Panc1 (cell line): ENCODE measurements around the gene NUP210. TPM values are rescaled to one million over a fixed set of nuclear protein-coding genes. Genes with fewer than 3 reads are reported as not detected.

ENCODE experiments used
- ATAC-seq: fragments of 200-7000 bp; cut with Tn5 transposase; 2 replicates; pipeline ENCODE4 v1.9.1; 2020; ENCODE audit warnings: mild to moderate bottlenecking, moderate library complexity
- BruUV-seq: library from RNA; stranded (reverse); fragments of 400-500 nt; replicated peaks from 2 replicates; lab custom pipeline; 2021; lab: Mats Ljungman, UMichigan
- CTCF ChIA-PET: fragments of 300-600 bp; sonication (Branson Sonifier 250); formaldehyde crosslinking; loops from one replicate; lab custom pipeline; 2022; ENCODE audit warnings: antibody characterized with exemption; lab: Charles Lee
- POLR2A ChIA-PET: fragments of 300-600 bp; sonication (Branson Sonifier 250); formaldehyde crosslinking; loops from one replicate; lab custom pipeline; 2022; ENCODE audit warnings: antibody characterized with exemption; lab: Charles Lee
- DNase-seq: peaks from one replicate; pipeline ENCODE4 v3.0.0-alpha.2; 2010; ENCODE audit warnings: low read depth, low spot score
- H3K27ac ChIP-seq: 2 replicates; pipeline ENCODE4 v1.5.1; 2011; ENCODE audit warnings: mild to moderate bottlenecking, low read length, inconsistent platforms
- H3K27me3 ChIP-seq: fragments of 200-500 bp; sonication (Bioruptor generic); 2 replicates; pipeline ENCODE4 v1.6.0; 2014; ENCODE audit warnings: low read length, inconsistent platforms; ENCODE audit not compliant: control insufficient read depth, insufficient read depth
- H3K36me3 ChIP-seq: fragments of 200-500 bp; sonication (Bioruptor generic); 2 replicates; pipeline ENCODE4 v1.5.1; 2014; ENCODE audit warnings: inconsistent platforms, mild to moderate bottlenecking, low read length, moderate library complexity; ENCODE audit not compliant: control insufficient read depth, insufficient read depth
- H3K4me1 ChIP-seq: 2 replicates; pipeline ENCODE4 v1.5.1; 2011; ENCODE audit warnings: inconsistent platforms, mild to moderate bottlenecking, low read length, moderate library complexity; ENCODE audit not compliant: control insufficient read depth, insufficient read depth
- H3K4me3 ChIP-seq, 2 experiments: 2 replicates each; pipeline ENCODE4 v1.5.1; 2011 to 2012; ENCODE audit warnings: low read depth in 2 of 2, low read length in 2 of 2, mild to moderate bottlenecking in 2 of 2, inconsistent platforms in 1 of 2, moderate library complexity in 1 of 2
- H3K9me3 ChIP-seq: fragments of 200-500 bp; sonication (Bioruptor generic); 2 replicates; pipeline ENCODE4 v1.5.1; 2014; ENCODE audit warnings: low read depth, mild to moderate bottlenecking, inconsistent platforms, low read length, moderate library complexity; ENCODE audit not compliant: control insufficient read depth, insufficient read depth
- POLR2AphosphoS5 ChIP-seq: IDR thresholded peaks from 2 replicates; pipeline ENCODE4 v1.6.1; 2012; ENCODE audit warnings: mild to moderate bottlenecking, low read depth, low read length, moderate library complexity
- SIN3A ChIP-seq: IDR thresholded peaks from 2 replicates; pipeline ENCODE4 v1.6.1; 2012; ENCODE audit warnings: low read depth, mild to moderate bottlenecking, low read length, moderate library complexity, borderline replicate concordance; ENCODE audit not compliant: insufficient read depth
- TCF7L2 ChIP-seq: IDR thresholded peaks from 2 replicates; pipeline ENCODE4 v1.6.1; 2011; ENCODE audit warnings: mild to moderate bottlenecking, low read depth, low read length, inconsistent platforms
- in situ Hi-C: cut with HindIII; loops from 2 replicates; pipeline ENCODE4 v1.10.0; 2016; ENCODE audit warnings: low sequenced_read_pairs, low pct_unique_long_range_greater_than_20kb
- intact Hi-C: fragments of 100-400 bp; cut with micrococcal nuclease; formaldehyde crosslinking; loops from one replicate; pipeline ENCODE4 v1.10.0; 2022; ENCODE audit not compliant: unreplicated experiment
- total RNA-seq: library from RNA; stranded (reverse); gene quantifications from one replicate; pipeline ENCODE4 v1.2.1, GENCODE V29; 2021; ENCODE audit not compliant: unreplicated experiment
- TF ChIP-seq, protein P1 (sequence below), 2 experiments: IDR thresholded peaks; 2 replicates each; pipeline ENCODE4 v1.6.1; 2011 to 2012; ENCODE audit warnings: low read depth in 2 of 2, control low read depth in 1 of 2, low read length in 1 of 2, mild to moderate bottlenecking in 1 of 2, moderate library complexity in 1 of 2; ENCODE audit not compliant: insufficient read depth in 1 of 2
- TF ChIP-seq, protein P2 (sequence below): fragments of 450-650 bp; IDR thresholded peaks from 2 replicates; pipeline ENCODE4 v1.5.1; 2017; ENCODE audit warnings: mild to moderate bottlenecking

Gene NUP210
- total RNA-seq, 1 experiment from 2014 or later: 36.8 TPM

DNA sequence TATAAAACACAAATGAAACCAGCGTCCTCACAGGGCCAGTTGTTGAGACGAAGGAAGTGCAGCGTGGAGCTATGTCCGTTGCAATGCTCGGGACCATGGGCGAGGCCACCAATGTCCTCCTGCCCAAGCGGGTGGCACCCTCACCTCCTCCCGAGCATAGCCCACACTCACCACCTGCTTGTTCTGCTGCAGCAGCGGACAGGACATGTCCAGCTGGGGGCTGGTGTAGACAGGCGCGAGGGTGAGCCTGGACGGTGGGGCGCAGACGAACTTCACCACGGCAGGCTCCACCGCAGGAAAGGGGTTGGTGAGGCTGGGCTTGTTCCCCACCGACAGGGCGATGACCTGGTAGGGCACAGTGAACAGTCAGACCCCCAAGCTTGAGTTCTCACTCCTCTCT lies 62.1 kb downstream of the NUP210 start:
- ChIA-PET CTCF (no interaction called here), POLR2A (no interaction called here)
- Histone ChIP-seq H3K4me1 (no peaks in the 10 kb centered on the region), H3K27me3 (no peaks in the 10 kb centered on the region), H3K9me3 (no peaks in the 10 kb centered on the region), H3K36me3 (no peaks in the 10 kb centered on the region), H3K27ac (no peak overlapping the region), H3K4me3 (no peak overlapping the region)
- TF ChIP-seq SIN3A: no peak
- TF ChIP-seq, protein P1, sequence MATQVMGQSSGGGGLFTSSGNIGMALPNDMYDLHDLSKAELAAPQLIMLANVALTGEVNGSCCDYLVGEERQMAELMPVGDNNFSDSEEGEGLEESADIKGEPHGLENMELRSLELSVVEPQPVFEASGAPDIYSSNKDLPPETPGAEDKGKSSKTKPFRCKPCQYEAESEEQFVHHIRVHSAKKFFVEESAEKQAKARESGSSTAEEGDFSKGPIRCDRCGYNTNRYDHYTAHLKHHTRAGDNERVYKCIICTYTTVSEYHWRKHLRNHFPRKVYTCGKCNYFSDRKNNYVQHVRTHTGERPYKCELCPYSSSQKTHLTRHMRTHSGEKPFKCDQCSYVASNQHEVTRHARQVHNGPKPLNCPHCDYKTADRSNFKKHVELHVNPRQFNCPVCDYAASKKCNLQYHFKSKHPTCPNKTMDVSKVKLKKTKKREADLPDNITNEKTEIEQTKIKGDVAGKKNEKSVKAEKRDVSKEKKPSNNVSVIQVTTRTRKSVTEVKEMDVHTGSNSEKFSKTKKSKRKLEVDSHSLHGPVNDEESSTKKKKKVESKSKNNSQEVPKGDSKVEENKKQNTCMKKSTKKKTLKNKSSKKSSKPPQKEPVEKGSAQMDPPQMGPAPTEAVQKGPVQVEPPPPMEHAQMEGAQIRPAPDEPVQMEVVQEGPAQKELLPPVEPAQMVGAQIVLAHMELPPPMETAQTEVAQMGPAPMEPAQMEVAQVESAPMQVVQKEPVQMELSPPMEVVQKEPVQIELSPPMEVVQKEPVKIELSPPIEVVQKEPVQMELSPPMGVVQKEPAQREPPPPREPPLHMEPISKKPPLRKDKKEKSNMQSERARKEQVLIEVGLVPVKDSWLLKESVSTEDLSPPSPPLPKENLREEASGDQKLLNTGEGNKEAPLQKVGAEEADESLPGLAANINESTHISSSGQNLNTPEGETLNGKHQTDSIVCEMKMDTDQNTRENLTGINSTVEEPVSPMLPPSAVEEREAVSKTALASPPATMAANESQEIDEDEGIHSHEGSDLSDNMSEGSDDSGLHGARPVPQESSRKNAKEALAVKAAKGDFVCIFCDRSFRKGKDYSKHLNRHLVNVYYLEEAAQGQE (IDR thresholded peaks at IDR 0.05; ENCODE audit: insufficient read depth in 1 of 2, low read depth in 2 of 2, low read length in 1 of 2): no peak
- TF ChIP-seq, protein P2, sequence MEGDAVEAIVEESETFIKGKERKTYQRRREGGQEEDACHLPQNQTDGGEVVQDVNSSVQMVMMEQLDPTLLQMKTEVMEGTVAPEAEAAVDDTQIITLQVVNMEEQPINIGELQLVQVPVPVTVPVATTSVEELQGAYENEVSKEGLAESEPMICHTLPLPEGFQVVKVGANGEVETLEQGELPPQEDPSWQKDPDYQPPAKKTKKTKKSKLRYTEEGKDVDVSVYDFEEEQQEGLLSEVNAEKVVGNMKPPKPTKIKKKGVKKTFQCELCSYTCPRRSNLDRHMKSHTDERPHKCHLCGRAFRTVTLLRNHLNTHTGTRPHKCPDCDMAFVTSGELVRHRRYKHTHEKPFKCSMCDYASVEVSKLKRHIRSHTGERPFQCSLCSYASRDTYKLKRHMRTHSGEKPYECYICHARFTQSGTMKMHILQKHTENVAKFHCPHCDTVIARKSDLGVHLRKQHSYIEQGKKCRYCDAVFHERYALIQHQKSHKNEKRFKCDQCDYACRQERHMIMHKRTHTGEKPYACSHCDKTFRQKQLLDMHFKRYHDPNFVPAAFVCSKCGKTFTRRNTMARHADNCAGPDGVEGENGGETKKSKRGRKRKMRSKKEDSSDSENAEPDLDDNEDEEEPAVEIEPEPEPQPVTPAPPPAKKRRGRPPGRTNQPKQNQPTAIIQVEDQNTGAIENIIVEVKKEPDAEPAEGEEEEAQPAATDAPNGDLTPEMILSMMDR: no peak
- TF ChIP-seq POLR2AphosphoS5: no peak
- TF ChIP-seq TCF7L2: no peak
- ATAC-seq: no peak
- DNase-seq: no peak
- intact Hi-C loops: no loop called here
- in situ Hi-C loops: no loop called here
- BruUV-seq: no TSS peak

DNA sequence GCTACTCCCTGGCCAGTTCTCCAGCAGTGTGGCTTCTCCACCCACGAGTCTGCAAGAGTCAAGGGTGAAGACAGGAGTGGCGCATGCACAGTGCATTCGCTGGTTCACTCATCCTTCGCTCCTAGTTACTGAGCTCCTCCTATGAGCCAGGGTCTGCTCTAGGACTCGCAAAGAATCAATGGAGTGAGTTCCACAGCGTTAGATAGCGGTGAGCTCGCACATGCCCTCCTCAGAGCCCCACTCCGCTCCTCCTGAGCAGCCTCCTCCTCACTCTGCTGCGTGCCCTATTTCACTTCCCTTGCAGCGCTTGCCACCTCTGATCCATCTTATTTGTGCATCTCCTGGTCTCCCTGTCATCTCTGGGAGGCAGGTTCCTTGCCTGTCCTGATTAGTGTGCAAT lies 63.0 kb downstream of the NUP210 start:
- DNase-seq: no peak
- no TSS peak for BruUV-seq
- H3K27ac ChIP-seq: no peak overlapping the region
- H3K4me3 ChIP-seq: no peak overlapping the region
- no peaks in the 10 kb centered on the region for H3K27me3 ChIP-seq
- no peak for TF ChIP-seq TCF7L2
- TF ChIP-seq, protein P2: no peak
- TF ChIP-seq SIN3A: no peak
- no peak for TF ChIP-seq POLR2AphosphoS5
- TF ChIP-seq, protein P1 (IDR thresholded peaks at IDR 0.05; ENCODE audit: insufficient read depth in 1 of 2, low read depth in 2 of 2, low read length in 1 of 2): no peak
- POLR2A ChIA-PET: no interaction called here
- intact Hi-C loops (no loop called here), in situ Hi-C loops (no loop called here)
- CTCF ChIA-PET: no interaction called here
- ATAC-seq: no peak
- H3K36me3 ChIP-seq: no peaks in the 10 kb centered on the region
- no peaks in the 10 kb centered on the region for H3K4me1 ChIP-seq
- no peaks in the 10 kb centered on the region for H3K9me3 ChIP-seq
